NCI-H69 (cell line): ENCODE measurements around the gene SYCP2.
A peak's percentile ranks its signal among the peaks of the same experiment; 100 is the strongest.
"Not testable (repeated sequence)": the region's sequence is repeated elsewhere in the genome, so short reads cannot be mapped to it uniquely, and the experiment has no call there.

Source experiments
- DNase-seq: peaks from one replicate; lab custom pipeline; 2025; lab: John Stamatoyannopoulos, UW

The SYCP2 gene

DNA sequence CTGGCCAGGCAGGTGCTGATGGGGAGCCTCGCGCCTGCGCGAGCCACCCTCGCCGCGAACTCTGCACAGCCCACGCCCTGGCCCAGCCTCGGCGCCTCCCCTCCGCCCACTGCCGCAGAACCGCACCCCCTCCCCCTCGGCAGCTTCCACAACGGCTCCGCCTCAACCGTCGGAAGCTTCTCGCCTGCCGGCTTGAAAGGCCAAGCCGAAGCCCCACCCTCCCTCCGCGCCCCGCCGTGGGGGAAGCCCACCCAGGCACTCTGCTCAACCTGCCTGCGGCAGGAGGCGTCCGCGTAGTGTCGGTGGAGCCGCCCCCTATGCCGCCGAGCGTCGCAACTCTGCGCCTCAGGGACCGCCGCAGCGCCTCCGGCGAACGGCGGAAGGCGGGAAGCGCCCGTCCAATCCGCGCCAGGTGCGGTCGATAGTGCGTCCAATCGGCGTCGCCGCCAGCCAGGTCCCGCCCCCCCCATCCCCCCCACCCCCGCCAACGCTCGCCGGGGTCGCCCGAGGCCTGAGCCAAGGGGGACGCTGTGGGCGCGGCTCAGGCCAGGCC, at the start of gene SYCP2:
Gene SYCP2 (minus strand): TSS at position 342 of the 553 bp plus-strand sequence. CDS start 11,224 bp downstream, outside the sequence.
- no peak for DNase-seq

GRCh38 chr20:59983076-59983475, 49.6 kb upstream of the SYCP2 start:
- no peak for DNase-seq

DNA sequence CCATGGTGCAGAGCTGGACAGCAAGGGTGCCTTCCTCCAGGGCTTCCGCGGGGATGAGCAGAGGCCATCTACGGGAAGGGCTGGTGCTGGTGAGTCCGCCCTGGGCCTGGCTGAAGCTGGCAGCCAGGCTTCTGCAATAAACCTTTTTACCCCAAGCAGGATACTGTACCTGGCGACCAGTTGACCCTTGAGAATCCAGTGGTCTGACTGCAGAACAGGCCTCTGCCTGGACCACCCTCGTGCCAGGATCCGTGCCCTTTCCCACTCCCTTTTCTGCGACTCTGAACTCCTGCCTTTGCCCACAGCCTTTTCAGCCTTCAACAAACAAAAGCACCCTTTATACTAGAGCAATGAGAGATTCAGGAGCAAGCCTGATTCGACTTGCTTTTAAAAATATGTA, 43.6 kb upstream of the SYCP2 start:
- no peak for DNase-seq

DNA sequence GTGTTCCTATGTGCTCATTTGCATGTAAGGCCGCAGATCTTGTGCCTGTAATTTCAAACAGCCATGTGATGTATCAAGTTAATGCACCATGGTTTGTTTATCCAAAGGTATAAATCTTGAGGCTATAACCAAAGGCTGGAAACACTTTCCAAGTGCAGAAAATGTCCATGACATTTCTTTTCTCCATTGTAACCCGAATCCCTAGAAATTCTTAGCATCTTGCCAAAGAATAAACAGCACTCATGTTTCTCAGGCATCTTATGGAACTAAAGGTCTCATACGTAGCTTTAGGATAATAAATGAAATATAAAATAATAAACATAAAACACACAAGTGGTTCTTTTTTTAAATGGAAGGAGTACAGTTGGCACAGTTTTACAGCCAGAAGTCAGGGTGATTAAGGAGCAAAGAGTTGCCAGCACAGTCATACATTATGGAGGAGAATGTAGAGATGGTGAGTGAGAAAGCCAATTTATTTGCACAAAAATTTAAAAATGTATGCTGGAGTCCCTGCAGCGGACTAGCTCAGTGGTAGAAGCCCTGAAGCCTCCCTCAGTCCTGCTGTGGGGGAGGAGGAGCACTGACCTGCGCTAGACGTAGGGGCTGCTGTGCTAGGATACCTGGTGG, 42.8 kb upstream of the SYCP2 start:
- no peak for DNase-seq

DNA sequence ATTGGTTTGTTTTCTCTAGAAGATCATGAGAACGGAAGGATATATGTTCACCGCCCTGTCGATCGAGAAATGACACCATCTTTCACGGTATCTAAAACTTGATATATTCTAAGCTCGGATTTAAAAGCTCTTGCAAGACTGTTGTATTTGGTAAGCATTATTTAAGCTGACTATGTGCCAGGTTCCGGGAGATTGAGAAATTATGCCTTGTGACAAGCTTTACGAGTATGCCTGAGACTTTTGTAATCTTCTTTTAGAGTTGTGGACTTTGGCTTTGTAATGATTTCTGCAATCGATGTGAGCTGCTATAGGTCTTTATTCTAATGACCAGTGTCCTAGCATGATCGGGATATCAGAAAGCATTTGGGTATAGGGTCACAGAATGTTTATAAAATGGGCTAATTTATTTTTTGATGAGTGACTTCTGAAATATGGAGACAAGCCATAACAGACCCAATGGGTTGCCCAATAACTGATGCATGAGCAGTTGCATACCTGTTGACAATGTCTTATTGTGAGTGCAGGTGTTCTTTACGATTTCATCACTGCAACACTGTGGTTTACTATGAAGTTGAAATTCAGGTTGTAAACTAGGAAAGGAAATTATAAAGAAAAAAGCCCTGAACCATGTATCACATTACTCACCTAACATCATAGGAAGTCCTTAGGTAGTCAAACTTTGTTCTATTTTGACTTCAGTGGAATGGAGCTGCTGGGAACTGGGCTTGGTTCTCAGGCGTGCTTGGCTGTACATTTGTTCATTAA, 38.8 kb upstream of the SYCP2 start:
- no peak for DNase-seq

- no peak for DNase-seq
Measured at GRCh38 chr20:59971428-59971827, 38.0 kb upstream of the SYCP2 start.

- DNase-seq, result no peak
Measured at GRCh38 chr20:59966428-59966827, 33.0 kb upstream of the SYCP2 start.

- no peak for DNase-seq
Measured at GRCh38 chr20:59962155-59962554, 28.7 kb upstream of the SYCP2 start.

GRCh38 chr20:59961423-59961822, 28.0 kb upstream of the SYCP2 start:
- DNase-seq, result no peak

- no peak for DNase-seq
Measured at GRCh38 chr20:59958626-59959025, 25.2 kb upstream of the SYCP2 start.

DNA sequence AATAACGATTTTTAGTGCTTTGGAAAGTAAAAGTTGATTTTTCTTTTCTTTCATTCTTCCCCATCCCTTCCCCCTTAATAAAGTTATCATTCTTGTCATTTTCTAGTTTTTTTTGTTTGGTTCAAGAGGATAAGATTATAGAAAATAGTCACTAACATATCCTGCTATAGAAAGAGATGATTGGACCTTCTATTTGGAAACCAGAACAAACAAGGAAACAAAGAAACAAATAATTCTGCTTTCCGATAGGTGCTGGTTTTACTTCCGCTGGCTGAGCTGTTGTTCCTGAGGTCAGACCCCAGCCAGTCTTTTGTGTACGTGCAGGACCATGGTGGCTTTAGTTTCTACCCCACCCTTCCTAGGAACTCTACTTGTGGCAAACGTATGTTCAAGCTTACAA, 24.7 kb upstream of the SYCP2 start, which contains the start of gene CDH26:
Gene CDH26 (plus strand): TSS at position 301 of the 400 bp plus-strand sequence. CDS start 304 bp downstream, outside the sequence.
- DNase-seq, result no peak

GRCh38 chr20:59957568-59957967, 24.1 kb upstream of the SYCP2 start:
- not testable (repeated sequence) for DNase-seq

- DNase-seq, result peak; percentile 21
Measured at GRCh38 chr20:59955131-59955796, 21.8 kb upstream of the SYCP2 start.

DNA sequence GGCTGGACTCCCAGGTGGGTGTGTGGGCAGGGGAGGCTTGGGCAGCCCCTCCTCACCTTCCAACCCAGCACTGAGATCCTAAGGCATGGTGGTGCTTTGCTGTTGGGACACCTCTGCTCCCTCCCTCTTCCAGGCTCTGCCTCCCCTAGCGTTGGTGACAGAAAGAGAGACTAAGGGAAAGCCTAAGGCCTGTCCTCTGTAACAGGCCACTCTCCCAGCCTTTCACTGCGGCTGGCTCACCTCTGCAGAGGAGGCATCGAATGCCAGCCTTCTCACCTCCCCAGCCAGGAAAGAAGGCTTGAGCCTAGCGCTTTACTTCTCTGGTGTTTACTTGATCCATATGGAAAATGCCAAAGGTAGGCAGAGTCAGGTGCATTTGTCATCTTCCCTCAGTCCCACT, 21.3 kb upstream of the SYCP2 start:
- DNase-seq, result no peak

DNA sequence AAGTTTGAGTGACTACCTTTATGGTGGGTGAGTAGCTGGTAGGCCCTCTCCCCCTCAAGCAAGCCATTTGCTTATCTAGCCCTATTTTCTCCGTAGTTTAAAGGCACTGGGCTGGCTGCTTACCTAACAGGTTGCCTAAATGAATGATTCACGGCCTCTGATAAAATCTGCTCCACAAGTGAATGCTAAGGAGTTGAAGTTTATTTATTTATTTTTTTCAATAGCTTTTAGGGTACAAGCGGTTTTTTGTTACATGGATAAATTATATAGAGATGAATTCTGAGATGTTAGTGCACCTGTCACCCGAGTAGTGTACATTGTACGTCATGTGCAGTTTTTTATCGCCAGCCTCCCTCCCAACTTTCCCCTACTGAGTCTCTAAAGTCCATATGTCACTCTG, 16.5 kb upstream of the SYCP2 start:
- no peak for DNase-seq

- peak; percentile 46 for DNase-seq
Measured at GRCh38 chr20:59948828-59949720, 15.6 kb upstream of the SYCP2 start.

- no peak for DNase-seq
Measured at GRCh38 chr20:59948212-59948611, 14.8 kb upstream of the SYCP2 start.

DNA sequence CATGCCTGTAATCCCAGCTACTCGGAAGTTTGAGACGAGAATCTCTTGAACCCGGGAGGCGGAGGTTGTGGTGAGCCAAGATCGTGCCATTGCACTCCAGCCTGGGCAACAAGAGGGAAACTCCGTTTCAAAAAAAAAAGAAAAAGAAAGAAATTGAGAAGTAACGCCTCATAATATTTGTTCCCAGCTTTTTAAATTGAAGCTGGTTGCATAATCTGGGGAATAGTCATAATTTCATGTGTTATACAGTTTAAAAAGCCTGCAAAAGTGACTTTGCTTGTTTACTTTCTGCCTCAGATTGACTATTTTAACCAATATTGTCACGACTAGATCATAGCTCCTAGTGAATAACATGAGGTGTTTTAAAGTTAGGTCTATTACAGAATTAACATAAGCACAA, 13.9 kb upstream of the SYCP2 start:
- no peak for DNase-seq

DNA sequence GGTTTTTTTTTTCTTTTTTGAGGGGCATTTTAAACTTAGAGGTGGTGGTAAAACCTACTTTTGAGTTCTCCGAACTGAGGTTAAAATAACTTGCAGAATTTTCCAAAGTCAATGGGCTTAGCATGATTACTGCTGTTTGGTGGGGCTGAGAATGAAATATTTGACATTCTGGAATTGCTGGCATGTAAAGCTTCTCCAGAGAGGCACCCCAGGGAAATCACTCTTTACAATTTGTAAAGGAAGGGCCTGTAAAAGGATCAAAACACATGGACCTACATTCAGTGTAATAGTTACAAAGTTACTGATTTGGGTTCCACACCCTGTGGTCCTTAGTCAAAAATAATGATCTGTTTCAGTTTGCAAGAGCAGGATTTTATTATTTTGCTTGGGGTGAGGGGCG, 12.3 kb upstream of the SYCP2 start:
- no peak for DNase-seq

GRCh38 chr20:59945175-59945574, 11.7 kb upstream of the SYCP2 start:
- DNase-seq, result no peak

GRCh38 chr20:59944726-59945125, 11.3 kb upstream of the SYCP2 start:
- no peak for DNase-seq

DNA sequence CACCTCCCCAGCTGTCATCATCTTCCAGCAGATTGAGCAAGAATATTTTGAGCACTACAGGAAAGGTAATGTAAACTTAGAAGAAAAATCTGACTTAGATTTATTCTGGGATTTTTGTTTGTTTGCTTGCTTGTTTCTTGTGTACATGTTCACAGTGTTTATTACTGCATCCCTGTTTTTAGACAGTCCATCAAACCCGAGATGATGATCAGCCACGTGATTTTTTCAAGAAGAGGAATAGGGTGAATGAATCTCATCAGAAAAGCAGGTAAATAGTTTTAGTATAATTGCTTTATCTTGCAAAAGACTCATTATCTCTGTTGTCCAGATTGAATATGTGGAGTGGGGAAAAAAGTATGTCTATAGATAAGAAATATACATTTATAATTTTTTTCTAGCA, 8.8 kb upstream of the SYCP2 start:
- DNase-seq, result no peak
